Measurements from ENCODE around the gene ITGB5. TPM values are rescaled to one million over a fixed set of nuclear protein-coding genes. Genes with fewer than 3 reads are reported as not detected.
A peak's percentile ranks its signal among the peaks of the same experiment; 100 is the strongest.

Gene ITGB5
- total RNA-seq, 1 experiment from 2014 or later = 77.8 TPM

DNA sequence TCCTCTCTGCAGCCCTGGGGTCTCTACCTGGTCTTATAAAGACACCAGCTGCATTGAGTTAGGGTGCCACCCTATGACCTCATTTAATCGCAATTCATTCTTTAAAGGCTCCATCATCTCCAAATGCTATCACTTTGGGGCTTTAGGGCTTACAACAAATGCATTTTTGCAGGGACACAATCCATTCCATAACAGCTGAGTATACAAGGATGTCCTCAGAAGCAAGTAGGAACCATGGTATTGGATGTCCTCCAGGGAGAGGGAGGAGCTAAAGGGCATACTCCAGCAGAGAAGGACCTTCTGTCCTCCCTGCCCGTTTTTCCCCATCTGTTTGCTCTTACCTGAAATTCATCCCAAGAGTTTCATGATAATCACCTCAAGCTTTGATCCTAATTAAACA is 126.6 kb downstream of the ITGB5 start:
- ATAC-seq (peak; percentile 54; the same call in 1 of the 2 replicates), DNase-seq (ENCODE audit: low read depth, low spot score) (no peak)
- H3K4me3 ChIP-seq (replicated peaks in 1 of 2; ENCODE audit: low read depth in 1 of 2, low read length in 2 of 2) = no peak overlapping the region

DNA sequence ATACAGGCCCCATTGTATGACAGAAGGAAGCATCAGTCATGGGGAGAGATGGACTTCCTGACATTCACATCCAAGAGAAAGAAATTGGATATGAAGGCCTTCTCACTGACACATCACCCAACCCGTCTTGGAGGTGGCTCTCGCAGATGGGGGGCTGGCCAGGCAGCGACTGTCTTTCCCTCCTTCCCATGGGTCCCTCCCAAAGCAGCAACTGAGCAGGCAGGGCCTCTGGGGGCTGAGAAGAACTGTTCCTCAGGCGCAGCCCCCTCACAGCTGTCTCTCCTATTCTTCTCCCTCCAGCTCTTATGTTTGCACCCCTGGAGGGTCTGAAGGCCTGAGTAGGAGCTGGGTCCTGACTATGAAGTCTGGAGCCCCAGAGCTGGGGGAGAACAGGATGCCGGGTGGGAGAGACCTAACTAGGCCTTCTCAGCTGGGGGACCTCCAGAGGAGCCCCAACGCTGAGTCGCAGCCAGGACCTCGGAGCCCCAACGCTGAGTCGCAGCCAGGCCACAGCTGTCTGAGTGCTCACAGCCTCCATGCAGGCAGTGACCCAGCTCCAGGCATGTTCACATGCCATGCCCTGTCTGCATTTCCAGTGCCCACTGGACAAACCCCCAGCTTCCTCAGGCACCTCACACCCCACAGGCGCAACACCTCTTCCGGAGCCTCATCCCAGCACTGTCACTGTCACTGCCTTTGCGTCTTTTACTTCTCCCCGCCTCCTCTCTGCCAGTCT is 127.3 kb downstream of the ITGB5 start:
- no peak overlapping the region for H3K9ac ChIP-seq (ENCODE audit: low read length)
- no peaks in the 10 kb centered on the region for H3K9me2 ChIP-seq (ENCODE audit: insufficient read depth)
- no peaks in the 10 kb centered on the region for H3K36me3 ChIP-seq (ENCODE audit: control insufficient read depth in 1 of 2, insufficient read depth in 2 of 2, low read length in 2 of 2)
- peaks cover 0 to 7% of the 10 kb centered on the region in 2 experiments; a peak in 1 of 4 replicates for H3K4me1 ChIP-seq (ENCODE audit: control insufficient read depth in 1 of 2, insufficient read depth in 2 of 2, low read length in 2 of 2)
- H3K79me2 ChIP-seq (ENCODE audit: insufficient read depth, low read length) = no peaks in the 10 kb centered on the region
- ATAC-seq (no peak), DNase-seq (ENCODE audit: low read depth, low spot score) (no peak)
- intact Hi-C loops (cut with micrococcal nuclease) = loop anchor here (5.0 to 10.0 kb wide), 3 partner anchors 195 to 822 kb away; no protein-coding TSS in a partner anchor
- no peaks in the 10 kb centered on the region for H3K27me3 ChIP-seq (ENCODE audit: insufficient read depth, low read length)
- no peak overlapping the region for H3K4me2 ChIP-seq (ENCODE audit: low read length)
- no peak overlapping the region for H3K27ac ChIP-seq (ENCODE audit: low read depth, low read length)
- H3K9me3 ChIP-seq (ENCODE audit: control insufficient read depth in 1 of 2, insufficient read depth in 1 of 2, low read depth in 1 of 2, low read length in 2 of 2) = no peaks in the 10 kb centered on the region
- H3K4me3 ChIP-seq (replicated peaks in 1 of 2; ENCODE audit: low read depth in 1 of 2, low read length in 2 of 2) = no peak overlapping the region
- ChIA-PET POLR2A (no interaction called here), CTCF (interaction anchor here (1.1 to 4.4 kb wide), 8 partner anchors 27 to 227 kb away, joined by 3 to 101 read pairs (median 10); no protein-coding TSS in a partner anchor), RAD21 (ENCODE audit: low non-redundant PET in 1 of 2, low total read pairs in 2 of 2, uncharacterized antibody in 2 of 2, unreplicated experiment in 2 of 2) (interaction anchor here in 1 of 2 experiments (2.9 kb wide), 1 partner anchor 142 kb away, joined by 18 read pairs; no protein-coding TSS in a partner anchor)
- H4K20me1 ChIP-seq (ENCODE audit: insufficient read depth) = no peaks in the 10 kb centered on the region
- no TSS peak for BruUV-seq (replicated peaks)
- H2AFZ ChIP-seq (ENCODE audit: low read depth, low read length, poor library complexity, severe bottlenecking) = no peak overlapping the region
- TF ChIP-seq EZH2phosphoT487 (IDR thresholded peaks at IDR 0.05; ENCODE audit: borderline replicate concordance) (no peak), ZFX (IDR thresholded peaks at IDR 0.05) (no peak), SRF (IDR thresholded peaks at IDR 0.05; ENCODE audit: low read depth) (no peak), ELF1 (IDR thresholded peaks at IDR 0.05; ENCODE audit: borderline replicate concordance, low read depth) (no peak), SIN3A (IDR thresholded peaks at IDR 0.05; ENCODE audit: low read depth) (no peak), EZH2 (IDR thresholded peaks at IDR 0.05) (no peak), CBX3 (IDR thresholded peaks at IDR 0.05; ENCODE audit: low read depth) (no peak), ZBTB33 (IDR thresholded peaks at IDR 0.05; ENCODE audit: extremely low read depth, insufficient replicate concordance, low read length) (no peak), CTCF (IDR thresholded peaks at IDR 0.05 in 2 of 3, conservative IDR thresholded peaks at IDR 0.05 in 1 of 3; ENCODE audit: borderline replicate concordance in 1 of 3, insufficient read depth in 1 of 3, low read depth in 2 of 3, low read length in 2 of 3) (no peak), FOSL1 (IDR thresholded peaks at IDR 0.05; ENCODE audit: low read depth) (no peak), TCF7L2 (IDR thresholded peaks at IDR 0.05; ENCODE audit: borderline replicate concordance, extremely low read depth, insufficient read depth, insufficient read length) (no peak), POLR2AphosphoS5 (IDR thresholded peaks at IDR 0.05; ENCODE audit: low read depth, low read length) (no peak), MAX (IDR thresholded peaks at IDR 0.05) (no peak), SP1 (IDR thresholded peaks at IDR 0.05; ENCODE audit: low read depth) (no peak)

More for the DNA sequence above, 126.6 kb downstream of the ITGB5 start:
- Histone ChIP-seq H3K79me2 (ENCODE audit: insufficient read depth, low read length) (no peaks in the 10 kb centered on the region), H3K9ac (ENCODE audit: low read length) (no peak overlapping the region), H3K4me1 (ENCODE audit: control insufficient read depth in 1 of 2, insufficient read depth in 2 of 2, low read length in 2 of 2) (peaks cover 0 to 7% of the 10 kb centered on the region in 2 experiments; a peak in 1 of 4 replicates), H4K20me1 (ENCODE audit: insufficient read depth) (no peaks in the 10 kb centered on the region), H3K27ac (ENCODE audit: low read depth, low read length) (no peak overlapping the region), H2AFZ (ENCODE audit: low read depth, low read length, poor library complexity, severe bottlenecking) (no peak overlapping the region), H3K4me2 (ENCODE audit: low read length) (no peak overlapping the region; the same call in 1 of the 2 replicates), H3K36me3 (ENCODE audit: control insufficient read depth in 1 of 2, insufficient read depth in 2 of 2, low read length in 2 of 2) (no peaks in the 10 kb centered on the region; a peak in 1 of 4 replicates), H3K9me2 (ENCODE audit: insufficient read depth) (no peaks in the 10 kb centered on the region), H3K9me3 (ENCODE audit: control insufficient read depth in 1 of 2, insufficient read depth in 1 of 2, low read depth in 1 of 2, low read length in 2 of 2) (no peaks in the 10 kb centered on the region), H3K27me3 (ENCODE audit: insufficient read depth, low read length) (no peaks in the 10 kb centered on the region)
- intact Hi-C loops (cut with micrococcal nuclease) = loop anchor here (5.0 to 10.0 kb wide), 3 partner anchors 196 to 822 kb away; no protein-coding TSS in a partner anchor
- ChIA-PET RAD21 (ENCODE audit: low non-redundant PET in 1 of 2, low total read pairs in 2 of 2, uncharacterized antibody in 2 of 2, unreplicated experiment in 2 of 2) (interaction anchor here (0.7 to 2.9 kb wide), 7 partner anchors 20 to 195 kb away, joined by 3 to 18 read pairs (median 3); no protein-coding TSS in a partner anchor), CTCF (interaction anchor here (0.6 to 4.4 kb wide), 30 partner anchors 10 to 825 kb away, joined by 3 to 101 read pairs (median 4); no protein-coding TSS in a partner anchor), POLR2A (interaction anchor here (0.8 kb wide), 1 partner anchor 141 kb away, joined by 5 read pairs; no protein-coding TSS in a partner anchor)
- no peak for TF ChIP-seq POLR2A (IDR thresholded peaks at IDR 0.05; ENCODE audit: borderline replicate concordance, extremely low read depth, insufficient read depth, insufficient read length)
- BruUV-seq (replicated peaks) = no TSS peak
